Stimulated activated CD4-positive, alpha-beta T cell treated with anti-CD3 and anti-CD28 coated beads, Interleukin-4, amount 100 ng/mL, for 1 hour (primary cell): ENCODE data around the gene PREPL.

Source experiments
- DNase-seq: peaks from one replicate; pipeline ENCODE4 v3.0.0-alpha.2; 2020

PREPL gene

DNA sequence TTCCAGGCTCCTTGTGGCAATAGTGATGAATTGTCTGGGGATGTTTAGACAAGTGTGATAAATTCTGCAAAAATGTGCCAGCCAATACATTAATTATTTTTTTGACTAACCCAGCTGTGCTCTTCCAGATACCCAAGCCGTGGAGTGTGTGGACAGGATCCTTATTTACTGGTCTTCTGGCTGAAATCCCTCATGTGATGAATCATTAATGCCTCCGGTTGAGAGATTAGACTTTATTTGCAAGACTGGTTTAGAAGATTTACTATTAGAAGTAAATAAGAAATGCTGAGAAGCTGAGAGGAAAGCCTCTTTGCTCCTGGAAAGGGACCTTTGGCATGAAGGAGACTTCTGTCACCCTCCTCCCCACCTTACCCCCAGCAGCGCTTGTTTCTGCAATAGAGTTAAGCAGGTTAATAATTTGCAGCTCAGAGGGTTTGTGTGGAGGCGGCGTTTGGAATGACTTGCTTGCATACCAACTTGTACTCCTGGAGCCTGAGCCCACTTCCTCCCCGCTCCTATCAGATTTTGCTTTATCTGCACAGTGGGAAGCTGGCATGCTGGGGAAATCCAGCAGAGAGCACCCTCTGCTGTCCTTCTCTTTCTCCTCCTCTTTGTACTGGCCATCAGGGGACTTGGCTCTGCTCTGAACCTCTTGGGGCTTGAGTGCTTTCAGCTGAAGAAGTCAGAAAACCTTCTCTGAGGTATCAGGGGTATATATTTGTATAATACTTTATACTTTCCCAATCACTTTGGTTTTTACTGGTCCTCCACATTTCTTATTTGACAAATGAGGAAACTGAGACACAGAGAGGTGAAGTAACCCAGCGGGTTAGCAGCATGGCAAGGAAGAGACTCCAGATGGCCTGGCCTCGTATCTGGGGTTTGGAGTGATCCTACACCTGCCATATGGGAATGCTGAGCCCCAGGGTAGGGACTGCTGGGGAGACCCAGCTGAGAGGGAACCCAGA, 69.7 kb downstream of the PREPL start:
- DNase-seq, result no peak

DNA sequence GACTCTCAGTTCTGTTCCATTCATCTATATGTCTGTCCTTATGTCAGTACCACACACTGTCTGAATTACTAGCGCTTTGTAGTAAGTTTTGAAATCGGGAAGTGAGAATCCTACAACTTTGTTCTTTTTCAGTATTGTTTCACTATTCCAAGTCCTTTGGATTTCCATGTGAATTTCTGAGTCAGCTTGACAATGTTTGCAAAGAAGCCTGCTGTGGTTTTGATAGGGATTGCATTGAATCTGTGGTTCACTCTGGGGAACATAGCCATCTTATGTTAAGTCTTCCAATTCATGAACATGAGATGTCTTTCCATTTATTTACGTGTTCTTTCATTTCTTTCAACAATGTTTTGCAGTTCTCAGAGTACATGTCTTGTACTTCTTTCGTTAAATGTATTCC, 71.0 kb downstream of the PREPL start:
- no peak for DNase-seq

DNA sequence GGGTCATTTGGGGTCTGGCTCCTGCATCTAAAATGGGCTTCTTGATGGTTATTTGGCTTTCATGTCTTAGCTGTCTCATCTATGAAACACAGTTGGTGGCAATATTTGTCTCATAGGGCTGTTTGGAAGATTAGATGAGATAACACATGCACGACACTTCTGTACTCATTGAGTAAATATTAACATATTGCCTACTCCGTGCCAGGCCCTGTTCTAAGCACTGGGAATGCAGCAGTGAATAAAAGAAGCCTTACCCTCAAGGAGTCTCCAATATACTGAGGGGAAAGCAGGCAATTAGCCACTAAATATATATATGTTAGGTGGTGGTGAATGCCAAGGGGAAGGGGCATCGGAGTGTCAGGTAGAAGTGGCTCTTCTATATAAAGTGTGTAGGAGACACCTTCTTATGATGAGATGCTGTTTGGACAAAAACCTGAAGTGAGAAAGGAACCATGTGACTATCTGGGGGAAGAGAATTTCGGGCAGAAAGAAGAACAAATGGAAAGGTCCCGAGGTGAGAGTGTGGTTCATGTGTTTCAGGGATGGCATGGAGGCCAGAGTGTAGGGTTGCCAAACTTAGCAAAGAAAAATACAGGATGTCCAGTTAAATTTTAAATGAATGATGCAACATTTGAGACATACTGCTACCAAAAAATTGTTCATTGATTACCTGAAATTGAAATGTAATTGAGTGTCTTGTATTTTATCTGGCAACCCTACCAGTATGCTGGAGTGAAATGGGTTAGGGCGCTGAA, 74.2 kb downstream of the PREPL start:
- no peak for DNase-seq

DNA sequence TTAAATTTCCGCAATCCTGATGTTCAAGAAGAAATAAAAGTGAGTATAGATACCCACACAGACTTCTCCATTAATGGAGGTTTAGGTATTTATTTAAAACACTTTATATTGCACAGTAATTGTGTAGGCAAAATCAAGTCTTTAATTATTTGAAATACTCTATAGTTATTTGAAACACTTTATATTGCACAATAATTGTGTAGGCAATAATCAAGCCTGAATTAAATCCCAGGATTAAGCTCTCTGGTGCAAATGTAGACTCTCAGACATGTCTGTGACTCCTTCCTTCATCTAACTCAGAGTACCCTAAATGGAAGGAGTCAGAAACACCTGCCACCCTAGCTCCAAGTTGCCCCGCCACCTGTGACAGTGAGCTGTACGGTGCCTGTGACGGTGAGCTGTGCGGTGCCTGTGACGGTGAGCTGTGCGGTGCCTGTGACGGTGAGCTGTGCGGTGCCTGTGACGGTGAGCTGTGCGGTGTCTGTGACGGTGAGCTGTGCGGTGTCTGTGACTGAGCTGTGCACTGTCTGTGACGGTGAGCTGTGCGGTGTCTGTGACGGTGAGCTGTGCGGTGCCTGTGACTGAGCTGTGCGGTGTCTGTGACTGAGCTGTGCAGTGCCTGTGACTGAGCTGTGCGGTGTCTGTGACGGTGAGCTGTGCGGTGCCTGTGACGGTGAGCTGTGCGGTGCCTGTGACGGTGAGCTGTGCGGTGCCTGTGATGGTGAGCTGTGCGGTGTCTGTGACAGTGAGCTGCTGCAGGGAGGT, 75.0 kb downstream of the PREPL start:
- DNase-seq, result no peak

DNA sequence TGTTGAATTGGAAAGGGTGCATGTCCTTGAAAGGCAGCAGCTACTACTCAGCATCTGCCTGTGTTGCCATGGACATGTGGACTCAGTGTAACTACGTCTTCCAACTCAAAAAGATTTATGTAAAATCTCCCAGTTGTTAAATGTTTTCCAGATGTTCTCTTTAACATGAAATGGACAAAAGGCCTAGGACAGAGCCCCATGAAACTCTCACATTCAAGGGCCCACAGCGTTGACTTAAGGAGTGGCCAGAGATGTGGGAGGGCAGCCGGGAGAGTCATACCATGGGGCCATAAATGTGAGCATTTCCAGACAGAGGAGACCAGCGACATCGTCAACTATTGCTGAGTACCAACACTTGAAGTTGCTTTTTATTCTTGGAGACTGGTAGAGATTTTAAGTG, 76.1 kb downstream of the PREPL start:
- DNase-seq, result no peak

DNA sequence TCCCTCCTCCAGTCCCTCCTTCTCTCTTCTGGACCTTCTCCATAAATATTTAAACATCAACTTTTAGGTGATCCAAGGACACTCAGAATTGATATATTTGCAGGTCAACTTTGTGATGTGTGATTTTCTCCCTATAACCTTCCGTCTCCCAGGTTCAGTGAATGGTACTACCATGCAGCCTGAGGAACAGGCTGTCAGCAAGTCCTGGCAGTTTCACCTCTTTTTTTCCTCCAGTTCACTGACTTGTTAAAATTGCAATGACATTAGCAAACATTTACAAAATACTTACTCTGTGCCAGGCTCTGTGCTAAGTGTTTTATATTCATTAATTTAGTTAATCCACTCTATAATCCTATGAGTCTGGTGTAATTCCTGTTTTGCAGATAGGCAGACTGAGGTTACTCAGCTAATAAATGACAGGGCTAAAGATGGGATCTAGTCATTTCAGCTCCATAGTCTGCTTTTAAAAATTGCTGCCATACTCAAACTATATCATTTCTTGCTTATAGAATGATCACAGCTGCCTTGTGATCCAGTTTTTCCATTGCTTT, 78.1 kb downstream of the PREPL start:
- DNase-seq, result no peak

DNA sequence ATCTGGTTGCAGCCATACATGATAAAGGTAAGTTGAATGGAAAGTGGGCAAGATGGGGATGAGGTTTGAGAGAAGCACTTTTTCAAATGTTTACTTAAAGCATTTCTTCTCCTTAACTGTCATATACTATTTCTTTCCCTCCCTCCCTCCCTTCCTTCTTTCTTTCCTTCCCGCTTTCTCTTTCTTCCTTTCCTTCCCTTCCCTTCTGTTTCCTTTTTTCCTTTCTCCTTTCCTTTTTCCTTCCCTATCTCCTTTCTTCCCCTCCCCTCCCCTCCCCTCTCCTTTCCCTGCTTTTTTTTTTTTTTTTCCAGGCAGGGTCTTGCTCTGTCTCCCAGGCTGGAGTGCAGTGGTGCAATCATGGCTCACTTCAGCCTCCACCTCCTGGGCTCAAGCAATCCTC, 80.4 kb downstream of the PREPL start:
- DNase-seq, result no peak

DNA sequence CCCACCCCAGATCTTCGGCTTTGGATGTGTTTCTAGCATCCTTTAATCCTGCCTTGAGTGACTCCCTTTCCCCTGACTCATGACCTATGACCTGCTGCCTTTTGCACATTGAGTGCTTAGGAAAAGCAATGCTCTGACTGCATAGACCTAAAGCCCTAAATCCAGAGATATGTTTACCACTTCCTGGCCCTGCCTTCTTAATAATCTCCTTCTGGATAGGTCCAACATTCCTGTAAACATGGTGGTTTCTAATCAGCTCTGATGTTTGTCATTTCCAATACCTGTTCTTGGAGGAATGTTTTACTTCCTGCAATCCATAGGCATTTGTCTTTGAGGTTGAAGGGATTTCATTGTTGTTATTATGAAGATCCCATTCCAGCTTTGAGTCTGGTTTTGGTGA, 83.8 kb downstream of the PREPL start:
- DNase-seq, result no peak

DNA sequence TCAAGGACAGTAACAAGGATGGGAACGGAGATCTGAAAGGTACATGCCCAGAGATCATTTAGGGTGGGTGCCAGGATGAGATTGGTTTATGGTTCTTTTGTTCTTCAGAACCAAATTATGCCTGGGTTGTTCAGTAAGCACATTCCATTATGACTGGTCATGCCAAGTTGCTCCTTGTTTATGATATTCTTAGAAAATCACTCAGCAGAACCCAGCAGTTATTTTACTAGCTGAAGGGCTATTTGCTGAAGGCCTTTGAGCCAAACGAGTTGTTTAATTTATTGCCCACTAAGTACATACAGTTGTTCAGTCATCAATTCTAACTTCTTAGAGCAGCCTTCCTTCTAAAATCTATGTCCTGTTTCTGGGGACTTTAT, 85.4 kb downstream of the PREPL start:
- no peak for DNase-seq

DNA sequence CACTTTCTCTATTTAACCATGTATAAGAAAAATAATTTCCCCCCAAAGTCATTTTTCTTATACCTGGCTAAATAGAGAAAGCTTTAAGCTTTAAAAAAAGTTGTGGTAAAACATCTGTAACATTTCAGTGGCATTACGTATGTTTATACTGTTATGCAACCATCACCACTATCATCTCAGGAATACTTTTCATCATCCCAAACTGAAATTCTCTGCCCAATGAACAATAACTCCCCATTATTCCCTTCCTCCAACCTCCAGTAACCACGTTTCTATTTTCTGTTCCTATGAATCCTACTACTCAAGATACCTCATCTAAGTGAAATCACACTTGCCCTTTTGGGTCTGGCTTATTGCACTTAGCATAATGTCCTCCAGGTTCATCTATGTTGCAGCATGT, 87.7 kb downstream of the PREPL start:
- no peak for DNase-seq

DNA sequence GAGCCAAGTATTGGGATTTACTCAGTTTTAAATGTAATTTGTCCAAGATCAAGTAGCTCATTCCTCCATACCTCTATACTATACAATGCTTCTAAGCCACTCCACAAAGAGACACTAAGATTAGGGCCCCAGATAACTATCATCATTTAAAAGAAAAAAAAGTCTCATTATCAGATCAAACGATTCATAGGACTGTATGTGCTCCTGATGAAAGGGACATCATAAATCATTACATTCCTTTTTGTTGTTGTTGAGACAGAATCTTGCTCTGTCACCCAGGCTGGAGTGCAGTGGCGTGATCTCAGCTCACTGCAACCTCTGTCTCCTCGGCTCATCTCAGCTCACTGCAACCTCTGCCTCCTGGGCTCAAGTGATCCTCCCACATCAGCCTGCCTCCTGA, 88.2 kb downstream of the PREPL start:
- DNase-seq, result no peak

DNA sequence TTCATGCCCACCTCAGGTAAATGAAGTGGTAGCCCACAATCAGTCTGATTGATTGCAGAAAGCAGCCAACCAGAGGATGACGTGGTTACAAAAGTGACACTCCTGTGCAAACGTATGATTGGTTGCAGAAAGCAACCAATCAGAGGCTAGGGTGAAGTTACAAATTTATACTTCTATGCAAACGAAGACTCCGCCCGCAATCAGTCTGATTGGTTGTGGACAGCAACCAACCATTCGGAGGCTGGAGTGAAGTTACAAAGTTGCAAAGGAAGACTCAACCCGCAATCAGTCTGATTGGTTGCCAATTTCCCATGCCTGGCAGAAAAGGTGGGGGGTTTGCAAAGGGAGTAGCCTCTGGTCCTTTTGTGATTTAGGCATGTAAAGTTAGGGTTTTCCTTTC, 90.0 kb downstream of the PREPL start:
- DNase-seq, result no peak

DNA sequence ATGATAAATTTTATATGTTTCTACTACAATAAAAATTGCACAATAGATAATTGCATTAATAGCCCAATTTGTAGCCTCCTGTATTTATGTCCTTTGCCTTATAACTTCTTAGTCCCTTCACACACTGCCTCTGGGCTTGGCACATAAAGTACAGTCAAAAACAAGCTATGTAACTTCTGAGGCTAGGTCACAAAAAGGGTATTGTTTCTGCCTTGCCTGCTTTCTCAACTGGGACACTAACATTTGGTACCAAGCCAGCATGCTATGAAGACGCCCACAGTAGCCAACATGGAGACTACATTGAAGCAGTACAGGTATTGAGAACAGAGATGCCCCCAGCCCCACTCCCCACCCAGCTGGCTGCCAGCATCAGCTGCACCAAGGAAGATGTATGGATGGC, 91.5 kb downstream of the PREPL start:
- DNase-seq, result no peak

DNA sequence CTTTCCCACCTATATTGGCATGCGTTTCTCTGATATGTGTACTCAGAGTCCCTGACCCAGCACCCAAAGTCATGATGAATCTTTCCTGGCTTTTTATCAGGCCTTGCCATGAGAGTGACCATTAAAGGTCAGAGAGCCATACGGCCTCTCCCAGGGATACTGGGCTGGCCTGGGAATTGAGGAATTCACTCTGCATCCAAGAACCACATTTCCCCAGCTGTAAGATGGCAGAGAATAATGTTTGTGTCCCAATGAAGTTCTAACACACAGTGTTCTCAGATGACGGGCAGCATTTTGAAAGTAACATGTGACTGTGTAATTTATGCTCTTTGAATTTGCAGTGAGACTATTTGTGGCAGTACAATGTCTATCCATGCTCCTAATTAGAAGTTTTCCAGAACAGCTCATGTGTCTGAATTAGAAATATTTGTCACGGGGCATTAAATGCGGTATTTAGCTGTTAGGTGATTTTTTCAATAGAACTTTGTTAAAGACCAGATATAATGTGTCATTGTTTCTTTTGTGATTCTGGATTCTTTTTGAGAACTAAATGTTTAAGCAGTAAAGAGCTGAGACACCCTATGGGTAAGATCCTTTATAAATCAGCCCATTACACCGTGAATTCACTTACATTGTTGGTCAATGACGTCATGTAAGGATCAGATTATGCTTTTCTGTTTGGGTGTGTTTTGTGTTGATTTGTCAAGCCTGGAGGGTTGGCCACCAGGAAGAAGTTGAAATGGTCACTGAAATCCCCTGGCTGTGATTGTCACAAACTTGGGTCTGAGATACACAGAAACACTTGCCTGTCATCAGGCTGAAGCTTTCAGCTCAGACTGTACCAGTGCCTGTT, 93.3 kb downstream of the PREPL start:
- DNase-seq, result no peak
